ENCODE measurements around the gene LRRD1. TPM values are rescaled to one million over a fixed set of nuclear protein-coding genes. Genes with fewer than 3 reads are reported as not detected.

Gene LRRD1
- total and polyA plus RNA-seq, 2 of the 8 experiments (the other 6 are each of a cell fraction or from before 2014, with no cell fraction given): not detected

DNA sequence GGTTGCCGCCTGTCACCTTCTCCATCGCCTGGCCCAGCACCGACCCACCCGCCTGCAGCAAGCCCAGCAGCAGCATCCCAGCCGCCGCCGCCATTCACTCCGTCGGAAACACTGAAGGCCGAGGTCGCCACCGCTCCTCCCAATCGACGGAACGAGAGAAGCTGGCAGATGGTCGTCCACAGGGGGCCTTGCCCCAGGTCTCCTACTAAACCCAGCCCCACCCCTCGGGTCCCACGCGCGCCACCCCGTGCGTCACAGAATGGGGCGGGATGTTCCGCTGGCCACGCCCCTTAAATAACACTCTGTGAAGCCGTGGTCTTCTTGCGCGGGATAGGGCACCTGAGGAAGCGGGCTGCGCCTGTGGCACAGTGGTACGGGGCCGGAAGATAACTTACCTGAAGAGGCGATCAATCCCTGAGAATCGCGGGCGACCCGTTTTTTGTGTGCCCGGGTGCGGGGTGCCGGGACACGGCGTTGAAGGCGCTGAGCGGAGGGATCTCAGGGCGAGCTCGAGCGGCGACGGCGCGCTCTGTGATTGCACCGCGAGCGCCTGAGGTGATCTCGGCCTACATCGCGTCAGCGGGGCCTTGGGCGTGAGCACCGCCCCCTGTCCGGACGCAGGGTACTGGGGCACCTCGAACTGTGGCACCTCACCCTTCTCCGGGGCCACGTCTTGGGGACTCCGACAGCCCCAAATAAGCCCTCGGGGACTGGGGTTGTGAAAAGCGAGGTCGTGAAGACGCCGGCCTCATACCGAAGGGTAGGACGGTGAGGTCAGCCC, 44.5 kb downstream of the LRRD1 start, which contains the start of gene CYP51A1 (continued):
- no peak for TF ChIP-seq RXRA (IDR thresholded peaks at IDR 0.05; ENCODE audit: insufficient read depth, low read depth, low read length)
- TF ChIP-seq POLR2A (IDR thresholded peaks at IDR 0.05; ENCODE audit: control extremely low read depth in 1 of 2, low read depth in 2 of 2, low read length in 2 of 2): peak; percentile 85 to 94
- peak; percentile 67 for TF ChIP-seq TAF7 (optimal IDR thresholded peaks at IDR 0.05; ENCODE audit: borderline replicate concordance, low read depth, low read length)
- no peak for TF ChIP-seq NANOG (IDR thresholded peaks at IDR 0.05; ENCODE audit: insufficient read depth, low read depth, low read length, poor library complexity, severe bottlenecking)
- TF ChIP-seq CHD1 (IDR thresholded peaks at IDR 0.05; ENCODE audit: low read depth, low read length): no peak
- TF ChIP-seq, protein P1, sequence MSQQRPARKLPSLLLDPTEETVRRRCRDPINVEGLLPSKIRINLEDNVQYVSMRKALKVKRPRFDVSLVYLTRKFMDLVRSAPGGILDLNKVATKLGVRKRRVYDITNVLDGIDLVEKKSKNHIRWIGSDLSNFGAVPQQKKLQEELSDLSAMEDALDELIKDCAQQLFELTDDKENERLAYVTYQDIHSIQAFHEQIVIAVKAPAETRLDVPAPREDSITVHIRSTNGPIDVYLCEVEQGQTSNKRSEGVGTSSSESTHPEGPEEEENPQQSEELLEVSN (IDR thresholded peaks at IDR 0.05): no peak; the same call in none of the 2 replicates
- peak; percentile 94 for TF ChIP-seq SP4 (IDR thresholded peaks at IDR 0.05; ENCODE audit: low read length)
- peak; percentile 91 for TF ChIP-seq CREB1 (IDR thresholded peaks at IDR 0.05)
- no peak for TF ChIP-seq JUN (IDR thresholded peaks at IDR 0.05; ENCODE audit: low read depth, low read length)
